ENCODE measurements around the gene JDP2. TPM values are rescaled to one million over a fixed set of nuclear protein-coding genes. Genes with fewer than 3 reads are reported as not detected.
"Not testable (repeated sequence)": the region's sequence is repeated elsewhere in the genome, so short reads cannot be mapped to it uniquely, and the experiment has no call there.

The JDP2 gene
- total RNA-seq, 6 experiments from 2014 or later = 48.0 to 67.8 (median 61.8) TPM

DNA sequence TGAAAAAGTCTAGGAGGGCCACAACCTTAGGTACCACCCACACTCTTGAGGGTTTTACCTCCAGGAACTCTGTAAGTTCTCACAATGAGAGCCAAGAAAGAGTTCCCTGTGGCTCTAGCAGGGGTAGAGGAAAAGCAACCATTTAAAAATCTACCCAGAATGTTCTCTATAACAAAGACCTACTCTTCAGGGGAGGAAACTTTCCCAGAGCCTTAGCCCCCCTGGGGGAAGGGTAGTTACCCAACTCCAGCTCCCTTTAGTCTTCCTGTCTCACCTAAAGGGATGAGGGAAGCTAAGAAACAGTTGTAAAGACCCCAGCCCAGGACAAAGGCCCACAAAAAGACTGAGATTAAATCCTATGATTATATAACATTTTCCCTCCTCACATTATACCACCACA, 46.2 kb upstream of the JDP2 start:
- H3K9me3 Mint-ChIP-seq = peaks cover 13% of the 10 kb centered on the region; the same call in 1 of the 2 replicates
- H3K4me3 Mint-ChIP-seq = no peak overlapping the region
- no peak for DNase-seq
- peaks cover 10% of the 10 kb centered on the region; the same call in 1 of the 2 replicates for H3K36me3 Mint-ChIP-seq (ENCODE audit: low read depth)
- no peak overlapping the region for H3K27ac Mint-ChIP-seq
- TF ChIP-seq, protein P1, sequence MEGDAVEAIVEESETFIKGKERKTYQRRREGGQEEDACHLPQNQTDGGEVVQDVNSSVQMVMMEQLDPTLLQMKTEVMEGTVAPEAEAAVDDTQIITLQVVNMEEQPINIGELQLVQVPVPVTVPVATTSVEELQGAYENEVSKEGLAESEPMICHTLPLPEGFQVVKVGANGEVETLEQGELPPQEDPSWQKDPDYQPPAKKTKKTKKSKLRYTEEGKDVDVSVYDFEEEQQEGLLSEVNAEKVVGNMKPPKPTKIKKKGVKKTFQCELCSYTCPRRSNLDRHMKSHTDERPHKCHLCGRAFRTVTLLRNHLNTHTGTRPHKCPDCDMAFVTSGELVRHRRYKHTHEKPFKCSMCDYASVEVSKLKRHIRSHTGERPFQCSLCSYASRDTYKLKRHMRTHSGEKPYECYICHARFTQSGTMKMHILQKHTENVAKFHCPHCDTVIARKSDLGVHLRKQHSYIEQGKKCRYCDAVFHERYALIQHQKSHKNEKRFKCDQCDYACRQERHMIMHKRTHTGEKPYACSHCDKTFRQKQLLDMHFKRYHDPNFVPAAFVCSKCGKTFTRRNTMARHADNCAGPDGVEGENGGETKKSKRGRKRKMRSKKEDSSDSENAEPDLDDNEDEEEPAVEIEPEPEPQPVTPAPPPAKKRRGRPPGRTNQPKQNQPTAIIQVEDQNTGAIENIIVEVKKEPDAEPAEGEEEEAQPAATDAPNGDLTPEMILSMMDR (IDR thresholded peaks at IDR 0.05) = no peak
- H3K4me1 Mint-ChIP-seq (ENCODE audit: low read depth) = no peaks in the 10 kb centered on the region
- H3K27me3 Mint-ChIP-seq (ENCODE audit: insufficient read depth) = peaks cover 47% of the 10 kb centered on the region

GRCh38 chr14:75383219-75383618, 44.6 kb upstream of the JDP2 start:
- not testable (repeated sequence) for H3K4me1 Mint-ChIP-seq (ENCODE audit: low read depth); H3K36me3 Mint-ChIP-seq (ENCODE audit: low read depth); DNase-seq; H3K4me3 Mint-ChIP-seq; H3K27ac Mint-ChIP-seq
- peaks cover 47% of the 10 kb centered on the region for H3K27me3 Mint-ChIP-seq (ENCODE audit: insufficient read depth)
- H3K9me3 Mint-ChIP-seq = peaks cover 13% of the 10 kb centered on the region; the same call in 1 of the 2 replicates

- TF ChIP-seq, protein P1 (IDR thresholded peaks at IDR 0.05) = no peak
- Mint-ChIP-seq H3K27me3 (ENCODE audit: insufficient read depth) (peaks cover 47% of the 10 kb centered on the region), H3K4me1 (ENCODE audit: low read depth) (no peaks in the 10 kb centered on the region), H3K4me3 (no peak overlapping the region), H3K9me3 (peaks cover 13% of the 10 kb centered on the region; the same call in 1 of the 2 replicates), H3K27ac (no peak overlapping the region), H3K36me3 (ENCODE audit: low read depth) (peaks cover 10% of the 10 kb centered on the region; the same call in 1 of the 2 replicates)
- no peak for DNase-seq
These were observed 44.1 kb upstream of the JDP2 start for GRCh38 chr14:75383721-75384120.

DNA sequence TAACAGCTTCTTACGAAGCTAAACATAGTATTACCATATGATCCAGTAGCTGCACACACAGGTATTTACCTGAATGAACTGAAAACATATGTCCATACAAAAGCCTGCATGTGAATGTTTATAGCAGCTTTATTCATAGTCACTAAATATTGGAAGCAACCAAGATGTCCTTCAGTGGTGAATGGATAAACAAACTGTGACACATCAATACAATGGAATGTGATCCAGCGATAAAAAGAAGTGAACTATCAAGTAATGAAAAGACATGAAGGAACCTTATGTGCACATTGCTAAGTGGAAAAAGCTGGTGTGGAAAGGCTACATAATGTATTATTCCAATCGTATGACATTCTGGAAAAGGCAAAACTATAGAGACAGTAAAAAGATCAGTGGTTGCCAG, 38.1 kb upstream of the JDP2 start:
- Mint-ChIP-seq H3K4me3 (no peak overlapping the region), H3K4me1 (ENCODE audit: low read depth) (peaks cover 11% of the 10 kb centered on the region), H3K27ac (no peak overlapping the region), H3K9me3 (peaks cover 5% of the 10 kb centered on the region; the same call in 1 of the 2 replicates), H3K27me3 (ENCODE audit: insufficient read depth) (peaks cover 39% of the 10 kb centered on the region), H3K36me3 (ENCODE audit: low read depth) (peaks cover 3% of the 10 kb centered on the region; the same call in 1 of the 2 replicates)
- DNase-seq = peak; percentile 15
- TF ChIP-seq, protein P1 (IDR thresholded peaks at IDR 0.05) = no peak

- Mint-ChIP-seq H3K36me3 (ENCODE audit: low read depth) (no peaks in the 10 kb centered on the region), H3K4me3 (no peak overlapping the region), H3K9me3 (peaks cover under 1% of the 10 kb centered on the region; the same call in 1 of the 2 replicates), H3K27me3 (ENCODE audit: insufficient read depth) (peaks cover 35% of the 10 kb centered on the region), H3K27ac (no peak overlapping the region), H3K4me1 (ENCODE audit: low read depth) (peaks cover 11% of the 10 kb centered on the region)
- TF ChIP-seq, protein P1 (IDR thresholded peaks at IDR 0.05) = no peak
- no peak for DNase-seq
These were observed 37.6 kb upstream of the JDP2 start for GRCh38 chr14:75390183-75390582.

DNA sequence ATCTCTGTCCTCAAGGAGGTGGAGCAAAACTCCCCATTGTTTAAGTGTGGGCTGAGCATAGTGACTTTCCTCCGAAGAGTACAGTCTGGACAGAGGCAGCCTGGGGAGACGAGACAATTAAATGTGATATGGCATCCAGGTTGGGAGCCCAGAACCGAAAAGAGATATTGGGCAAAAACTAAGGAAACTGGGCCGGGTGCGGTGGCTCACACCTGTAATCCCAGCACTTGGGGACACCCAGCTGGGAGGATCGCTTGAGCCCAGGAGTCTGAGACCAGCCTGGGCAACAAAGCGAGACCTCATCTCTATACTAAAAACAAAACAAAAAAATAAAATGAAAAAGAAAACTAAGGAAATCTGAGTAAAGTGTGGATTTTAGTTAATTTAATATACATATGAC, 35.9 kb upstream of the JDP2 start:
- Mint-ChIP-seq H3K27ac (no peak overlapping the region), H3K4me1 (ENCODE audit: low read depth) (peaks cover 11% of the 10 kb centered on the region), H3K9me3 (no peaks in the 10 kb centered on the region), H3K36me3 (ENCODE audit: low read depth) (no peaks in the 10 kb centered on the region), H3K27me3 (ENCODE audit: insufficient read depth) (peaks cover 37% of the 10 kb centered on the region), H3K4me3 (no peak overlapping the region)
- TF ChIP-seq, protein P1 (IDR thresholded peaks at IDR 0.05) = no peak
- DNase-seq = no peak

All from HFFc6 (cell line).